Stimulated activated CD8-positive, alpha-beta memory T cell treated with anti-CD3 and anti-CD28 coated beads, Interleukin-15, amount 100 ng/mL, for 1 hour (primary cell): ENCODE measurements around the gene SPRR2E.
"Not testable (repeated sequence)": the region's sequence is repeated elsewhere in the genome, so short reads cannot be mapped to it uniquely, and the experiment has no call there.

ENCODE experiments used
- DNase-seq: peaks from one replicate; pipeline ENCODE4 v3.0.0-alpha.2; 2020; ENCODE audit warnings: low read depth

Gene SPRR2E

GRCh38 chr1:153094426-153094825, at the start of gene SPRR2E:
Gene SPRR2E, minus strand, starts transcription at chr1:153094526. Its CDS starts 775 bp downstream, at chr1:153093751.
- no peak for DNase-seq

- no peak for DNase-seq
Measured at GRCh38 chr1:153141377-153141776, 47.1 kb upstream of the SPRR2E start.

- DNase-seq: no peak
Measured at GRCh38 chr1:153140484-153140883, 46.2 kb upstream of the SPRR2E start.

- no peak for DNase-seq
Measured at GRCh38 chr1:153133743-153134142, 39.4 kb upstream of the SPRR2E start.

- no peak for DNase-seq
Measured at GRCh38 chr1:153133267-153133666, 38.9 kb upstream of the SPRR2E start.

GRCh38 chr1:153128688-153129087, 34.4 kb upstream of the SPRR2E start:
- not testable (repeated sequence) for DNase-seq

GRCh38 chr1:153127296-153127695, 33.0 kb upstream of the SPRR2E start:
- no peak for DNase-seq

- no peak for DNase-seq
Measured at GRCh38 chr1:153125536-153125935, 31.2 kb upstream of the SPRR2E start.

GRCh38 chr1:153123793-153124192, 29.5 kb upstream of the SPRR2E start:
- DNase-seq: not testable (repeated sequence)

GRCh38 chr1:153122831-153123421, 28.6 kb upstream of the SPRR2E start:
- no peak for DNase-seq

GRCh38 chr1:153120945-153121344, 26.6 kb upstream of the SPRR2E start:
- no peak for DNase-seq

GRCh38 chr1:153119491-153119971, 25.2 kb upstream of the SPRR2E start:
- no peak for DNase-seq

- DNase-seq: not testable (repeated sequence)
Measured at GRCh38 chr1:153115264-153115663, 20.9 kb upstream of the SPRR2E start.

- DNase-seq: no peak
Measured at GRCh38 chr1:153113416-153113815, 19.1 kb upstream of the SPRR2E start, which contains the start of gene SPRR2F. Gene SPRR2F, minus strand, starts transcription at chr1:153113516. Its CDS starts 783 bp downstream, at chr1:153112733.

GRCh38 chr1:153112454-153112853, 18.1 kb upstream of the SPRR2E start:
- DNase-seq: not testable (repeated sequence)

- DNase-seq: no peak
Measured at GRCh38 chr1:153100245-153100644, 5.9 kb upstream of the SPRR2E start.

GRCh38 chr1:153099461-153100045, 5.2 kb upstream of the SPRR2E start:
- no peak for DNase-seq

- no peak for DNase-seq
Measured at GRCh38 chr1:153095764-153096163, 1.4 kb upstream of the SPRR2E start.

- DNase-seq: no peak
Measured at GRCh38 chr1:153087652-153088051, 6.7 kb downstream of the SPRR2E start.

GRCh38 chr1:153081736-153082135, 12.6 kb downstream of the SPRR2E start:
- no peak for DNase-seq

GRCh38 chr1:153072806-153073726, 21.3 kb downstream of the SPRR2E start:
- no peak for DNase-seq

GRCh38 chr1:153071511-153071910, 22.8 kb downstream of the SPRR2E start, which contains the start of gene SPRR2B:
Gene SPRR2B, minus strand, starts transcription at chr1:153071611. Its CDS starts 772 bp downstream, at chr1:153070839.
- DNase-seq: no peak

GRCh38 chr1:153070243-153070642, 24.1 kb downstream of the SPRR2E start:
- DNase-seq: no peak
